ENCODE data around the gene APOE.
A peak's percentile ranks its signal among the peaks of the same experiment; 100 is the strongest.
"Not testable (repeated sequence)": the region's sequence is repeated elsewhere in the genome, so short reads cannot be mapped to it uniquely, and the experiment has no call there.

APOE gene

GRCh38 chr19:44905437-44906160 lies at the start of gene APOE:
Gene APOE, plus strand, starts transcription at chr19:44905796. Its CDS starts 829 bp downstream, at chr19:44906625.
- Mint-ChIP-seq H3K9me3 (no peaks in the 10 kb centered on the region), H3K36me3 (peaks cover 39% of the 10 kb centered on the region), H3K27ac (no peak within 1 kb of the TSS), H3K4me1 (peaks cover 15% of the 10 kb centered on the region), H3K4me3 (peak within 1 kb of the TSS; percentile 3)
- ATAC-seq, result no peak
- DNase-seq (ENCODE audit: low spot score in 2 of 2), result no peak

GRCh38 chr19:44856421-44857083 lies 49.0 kb upstream of the APOE start:
- Mint-ChIP-seq H3K4me1 (no peaks in the 10 kb centered on the region), H3K4me3 (no peak overlapping the region), H3K36me3 (no peaks in the 10 kb centered on the region), H3K27ac (no peak overlapping the region), H3K9me3 (no peaks in the 10 kb centered on the region)
- ATAC-seq (no peak), DNase-seq (ENCODE audit: low spot score in 2 of 2) (no peak)

GRCh38 chr19:44857837-44858236 lies 47.8 kb upstream of the APOE start:
- no peak overlapping the region for H3K4me3 Mint-ChIP-seq
- H3K27ac Mint-ChIP-seq, result no peak overlapping the region
- no peaks in the 10 kb centered on the region for H3K4me1 Mint-ChIP-seq
- DNase-seq (ENCODE audit: low spot score in 2 of 2) (no peak), ATAC-seq (no peak)
- no peaks in the 10 kb centered on the region for H3K36me3 Mint-ChIP-seq
- no peaks in the 10 kb centered on the region for H3K9me3 Mint-ChIP-seq

- H3K27ac Mint-ChIP-seq; ATAC-seq; H3K36me3 Mint-ChIP-seq; H3K4me1 Mint-ChIP-seq; H3K4me3 Mint-ChIP-seq; H3K9me3 Mint-ChIP-seq; DNase-seq (ENCODE audit: low spot score in 2 of 2): not testable (repeated sequence)
These were observed 44.0 kb upstream of the APOE start for GRCh38 chr19:44861576-44861975.

GRCh38 chr19:44863990-44864389 lies 41.6 kb upstream of the APOE start:
- Mint-ChIP-seq H3K4me1 (peaks cover 6% of the 10 kb centered on the region), H3K4me3 (no peak overlapping the region), H3K36me3 (no peaks in the 10 kb centered on the region), H3K9me3 (no peaks in the 10 kb centered on the region), H3K27ac (no peak overlapping the region)
- DNase-seq (ENCODE audit: low spot score in 2 of 2), result no peak
- no peak for ATAC-seq

- H3K4me1 Mint-ChIP-seq, result peaks cover 6% of the 10 kb centered on the region
- no peak overlapping the region for H3K27ac Mint-ChIP-seq
- no peak overlapping the region for H3K4me3 Mint-ChIP-seq
- no peaks in the 10 kb centered on the region for H3K36me3 Mint-ChIP-seq
- ATAC-seq (no peak), DNase-seq (ENCODE audit: low spot score in 2 of 2) (no peak)
- no peaks in the 10 kb centered on the region for H3K9me3 Mint-ChIP-seq
These were observed 40.3 kb upstream of the APOE start for GRCh38 chr19:44865196-44865767.

GRCh38 chr19:44866664-44867063 lies 38.9 kb upstream of the APOE start:
- Mint-ChIP-seq H3K4me1 (peaks cover 6% of the 10 kb centered on the region), H3K9me3 (no peaks in the 10 kb centered on the region), H3K27ac (no peak overlapping the region), H3K4me3 (no peak overlapping the region), H3K36me3 (no peaks in the 10 kb centered on the region)
- ATAC-seq, result no peak
- DNase-seq (ENCODE audit: low spot score in 2 of 2), result no peak

- H3K4me1 Mint-ChIP-seq, result peaks cover 6% of the 10 kb centered on the region
- no peaks in the 10 kb centered on the region for H3K36me3 Mint-ChIP-seq
- H3K4me3 Mint-ChIP-seq, result no peak overlapping the region
- DNase-seq (ENCODE audit: low spot score in 2 of 2), result no peak
- ATAC-seq, result no peak
- H3K9me3 Mint-ChIP-seq, result no peaks in the 10 kb centered on the region
- no peak overlapping the region for H3K27ac Mint-ChIP-seq
These were observed 38.0 kb upstream of the APOE start for GRCh38 chr19:44867578-44867977.

GRCh38 chr19:44869733-44870470 lies 35.7 kb upstream of the APOE start:
- no peak overlapping the region for H3K4me3 Mint-ChIP-seq
- peaks cover 6% of the 10 kb centered on the region for H3K4me1 Mint-ChIP-seq
- no peaks in the 10 kb centered on the region for H3K36me3 Mint-ChIP-seq
- H3K27ac Mint-ChIP-seq, result peak overlapping the region; percentile 36
- H3K9me3 Mint-ChIP-seq, result no peaks in the 10 kb centered on the region
- no peak for ATAC-seq
- DNase-seq (ENCODE audit: low spot score in 2 of 2), result no peak

- no peaks in the 10 kb centered on the region for H3K36me3 Mint-ChIP-seq
- H3K4me1 Mint-ChIP-seq, result peaks cover 8% of the 10 kb centered on the region
- ATAC-seq (no peak), DNase-seq (ENCODE audit: low spot score in 2 of 2) (no peak)
- no peak overlapping the region for H3K27ac Mint-ChIP-seq
- H3K4me3 Mint-ChIP-seq, result no peak overlapping the region
- H3K9me3 Mint-ChIP-seq, result no peaks in the 10 kb centered on the region
These were observed 33.8 kb upstream of the APOE start for GRCh38 chr19:44871809-44872208.

GRCh38 chr19:44872661-44873060 lies 32.9 kb upstream of the APOE start:
- Mint-ChIP-seq H3K9me3 (no peaks in the 10 kb centered on the region), H3K4me1 (peaks cover 14% of the 10 kb centered on the region), H3K36me3 (no peaks in the 10 kb centered on the region), H3K4me3 (no peak overlapping the region), H3K27ac (no peak overlapping the region)
- ATAC-seq (no peak), DNase-seq (ENCODE audit: low spot score in 2 of 2) (no peak)

- Mint-ChIP-seq H3K36me3 (no peaks in the 10 kb centered on the region), H3K4me1 (peaks cover 14% of the 10 kb centered on the region), H3K27ac (no peak overlapping the region), H3K9me3 (no peaks in the 10 kb centered on the region), H3K4me3 (no peak overlapping the region)
- ATAC-seq (no peak), DNase-seq (ENCODE audit: low spot score in 2 of 2) (no peak)
These were observed 31.3 kb upstream of the APOE start for GRCh38 chr19:44874317-44874716.

GRCh38 chr19:44875666-44876451 lies 29.7 kb upstream of the APOE start:
- Mint-ChIP-seq H3K36me3 (no peaks in the 10 kb centered on the region), H3K4me3 (no peak overlapping the region), H3K4me1 (peaks cover 14% of the 10 kb centered on the region), H3K27ac (peak overlapping the region; percentile 55), H3K9me3 (no peaks in the 10 kb centered on the region)
- ATAC-seq (no peak), DNase-seq (ENCODE audit: low spot score in 2 of 2) (no peak)

GRCh38 chr19:44876930-44877535 lies 28.6 kb upstream of the APOE start:
- peak overlapping the region; percentile 55 for H3K27ac Mint-ChIP-seq
- H3K9me3 Mint-ChIP-seq, result no peaks in the 10 kb centered on the region
- DNase-seq (ENCODE audit: low spot score in 2 of 2) (no peak), ATAC-seq (peak; percentile 27)
- no peak overlapping the region for H3K4me3 Mint-ChIP-seq
- peaks cover 14% of the 10 kb centered on the region for H3K4me1 Mint-ChIP-seq
- no peaks in the 10 kb centered on the region for H3K36me3 Mint-ChIP-seq
